K562 (cell line): ENCODE results near the gene TXNRD3. TPM values are rescaled to one million over a fixed set of nuclear protein-coding genes. Genes with fewer than 3 reads are reported as not detected.

Experiments
- RFX5 ChIP-seq: IDR thresholded peaks from 2 replicates; pipeline ENCODE4 v1.6.1; 2011; ENCODE audit warnings: low read depth, mild to moderate bottlenecking, improper control_type of control experiment, low read length
- polyA plus RNA-seq, 8 experiments: library from polyadenylated mRNA; depleted of rRNA in 4 of 8; stranded (reverse) in 5 of 8; unstranded in 3 of 8; fragments of >200 nt; fragmentation: Nextera tagmentation in 2 of 8; fragmentation: Illumina TruSeq in 1 of 8; extraction: Ambion mirVana in 2 of 8; extraction: Trizol in 1 of 8; gene quantifications; 2 replicates each; pipeline versions ENCODE4 v1.2.1 to v1.2.3, GENCODE V29; 2011 to 2014; ENCODE audit warnings: inconsistent platforms in 1 of 8, missing spikeins in 1 of 8
- small RNA-seq: library from RNA; depleted of rRNA; stranded (forward); fragments of <200 nt; gene quantifications from one replicate; pipeline ENCODE3, GENCODE V24; 2014
- total RNA-seq, 7 experiments: library from RNA; depleted of rRNA in 6 of 7; stranded (reverse); fragments of >200 nt in 6 of 7; fragmentation: Illumina TruSeq in 2 of 7; extraction: Trizol in 2 of 7; gene quantifications; 2 replicates each; pipeline versions ENCODE4 v1.2.1 to v1.2.3, GENCODE V29; 2011 to 2021; ENCODE audit warnings: low replicate concordance in 1 of 7
- TF ChIP-seq, protein P1 (sequence below), 2 experiments: fragments of 450-650 bp; formaldehyde crosslinking in 1 of 2; IDR thresholded peaks; 2 replicates each; pipeline versions ENCODE4 v1.4.0 to v1.6.1; 2014 to 2020; ENCODE audit warnings: mild to moderate bottlenecking in 2 of 2, borderline replicate concordance in 1 of 2, low read depth in 1 of 2

TXNRD3 gene
- total and polyA plus RNA-seq, 9 of the 15 experiments (the other 6 are each of a cell fraction or from before 2014, with no cell fraction given): 0.96 to 2.3 (median 1.7) TPM

DNA sequence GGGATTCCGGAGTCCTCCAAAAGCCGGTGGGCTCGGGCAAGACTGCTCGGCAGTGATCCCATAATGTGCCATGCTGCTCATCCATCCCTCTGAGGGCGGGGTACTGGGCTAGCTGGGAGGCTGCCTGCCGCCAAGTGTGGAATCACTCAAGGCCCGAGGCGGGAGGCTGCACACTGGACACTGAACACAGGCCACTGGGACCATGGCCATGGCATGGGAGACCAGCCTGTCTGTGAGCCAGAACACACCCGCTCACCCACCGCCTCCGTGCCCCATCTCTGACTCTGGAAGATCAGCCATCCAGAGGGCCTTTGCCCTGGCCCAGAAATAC lies 97.5 kb downstream of the TXNRD3 start (continued):
- TF ChIP-seq, protein P1, sequence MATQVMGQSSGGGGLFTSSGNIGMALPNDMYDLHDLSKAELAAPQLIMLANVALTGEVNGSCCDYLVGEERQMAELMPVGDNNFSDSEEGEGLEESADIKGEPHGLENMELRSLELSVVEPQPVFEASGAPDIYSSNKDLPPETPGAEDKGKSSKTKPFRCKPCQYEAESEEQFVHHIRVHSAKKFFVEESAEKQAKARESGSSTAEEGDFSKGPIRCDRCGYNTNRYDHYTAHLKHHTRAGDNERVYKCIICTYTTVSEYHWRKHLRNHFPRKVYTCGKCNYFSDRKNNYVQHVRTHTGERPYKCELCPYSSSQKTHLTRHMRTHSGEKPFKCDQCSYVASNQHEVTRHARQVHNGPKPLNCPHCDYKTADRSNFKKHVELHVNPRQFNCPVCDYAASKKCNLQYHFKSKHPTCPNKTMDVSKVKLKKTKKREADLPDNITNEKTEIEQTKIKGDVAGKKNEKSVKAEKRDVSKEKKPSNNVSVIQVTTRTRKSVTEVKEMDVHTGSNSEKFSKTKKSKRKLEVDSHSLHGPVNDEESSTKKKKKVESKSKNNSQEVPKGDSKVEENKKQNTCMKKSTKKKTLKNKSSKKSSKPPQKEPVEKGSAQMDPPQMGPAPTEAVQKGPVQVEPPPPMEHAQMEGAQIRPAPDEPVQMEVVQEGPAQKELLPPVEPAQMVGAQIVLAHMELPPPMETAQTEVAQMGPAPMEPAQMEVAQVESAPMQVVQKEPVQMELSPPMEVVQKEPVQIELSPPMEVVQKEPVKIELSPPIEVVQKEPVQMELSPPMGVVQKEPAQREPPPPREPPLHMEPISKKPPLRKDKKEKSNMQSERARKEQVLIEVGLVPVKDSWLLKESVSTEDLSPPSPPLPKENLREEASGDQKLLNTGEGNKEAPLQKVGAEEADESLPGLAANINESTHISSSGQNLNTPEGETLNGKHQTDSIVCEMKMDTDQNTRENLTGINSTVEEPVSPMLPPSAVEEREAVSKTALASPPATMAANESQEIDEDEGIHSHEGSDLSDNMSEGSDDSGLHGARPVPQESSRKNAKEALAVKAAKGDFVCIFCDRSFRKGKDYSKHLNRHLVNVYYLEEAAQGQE (IDR thresholded peaks at IDR 0.05; ENCODE audit: borderline replicate concordance): no peak
- TF ChIP-seq, protein P1 (CRISPR knock-in tag; IDR thresholded peaks at IDR 0.05; ENCODE audit: low read depth): no peak
- no peak for TF ChIP-seq RFX5

Small RNA genes lying within 50 kb of the gene (small RNA-seq; reads per million reads assigned to genes)
- 0.26 reads per million for gene RNA5SP138

Other genes starting within 250 kb of the TXNRD3 start
- 9.8 and 12.2 TPM in 2 replicates for gene ZXDC, start 179.2 kb downstream of the TXNRD3 start, total RNA-seq (2014; rRNA removed)
- 5.9 and 6.1 TPM in 2 replicates for gene ZXDC, start 179.2 kb downstream of the TXNRD3 start, total RNA-seq (2014; rRNA removed; fragmentation: Illumina TruSeq; extraction: Trizol)
- gene ZXDC, start 179.2 kb downstream of the TXNRD3 start, total RNA-seq (2015; rRNA removed; fragmentation: Illumina TruSeq; extraction: Trizol): 7.0 and 7.6 TPM in 2 replicates
- gene ZXDC, start 179.2 kb downstream of the TXNRD3 start, total RNA-seq (2021): 12.8 and 13.4 TPM in 2 replicates
- 6.9 and 9.5 TPM in 2 replicates for gene ZXDC, start 179.2 kb downstream of the TXNRD3 start, polyA plus RNA-seq (2011; rRNA removed)
- gene ZXDC, start 179.2 kb downstream of the TXNRD3 start, polyA plus RNA-seq (2014; fragmentation: Illumina TruSeq; extraction: Trizol): 7.5 and 8.6 TPM in 2 replicates
- gene ZXDC, start 179.2 kb downstream of the TXNRD3 start, polyA plus RNA-seq (2014; fragmentation: Nextera tagmentation; extraction: Ambion mirVana): under 1 TPM; 0.59 to 0.65 TPM
- gene ZXDC, start 179.2 kb downstream of the TXNRD3 start, polyA plus RNA-seq (2014; rRNA removed): 7.3 and 8.0 TPM in 2 replicates
- not detected in 2 replicates for gene UROC1, start 137.4 kb downstream of the TXNRD3 start, total RNA-seq (2014; rRNA removed)
- gene UROC1, start 137.4 kb downstream of the TXNRD3 start, total RNA-seq (2014; rRNA removed; fragmentation: Illumina TruSeq; extraction: Trizol): not detected in 2 replicates
- gene UROC1, start 137.4 kb downstream of the TXNRD3 start, total RNA-seq (2015; rRNA removed; fragmentation: Illumina TruSeq; extraction: Trizol): not detected in 2 replicates
- 0.07 TPM in 1 of 2 replicates, not detected in the other for gene UROC1, start 137.4 kb downstream of the TXNRD3 start, total RNA-seq (2021)
- gene UROC1, start 137.4 kb downstream of the TXNRD3 start, polyA plus RNA-seq (2011; rRNA removed): not detected in 2 replicates
- not detected in 2 replicates for gene UROC1, start 137.4 kb downstream of the TXNRD3 start, polyA plus RNA-seq (2014; fragmentation: Illumina TruSeq; extraction: Trizol)
- gene UROC1, start 137.4 kb downstream of the TXNRD3 start, polyA plus RNA-seq (2014; fragmentation: Nextera tagmentation; extraction: Ambion mirVana): not detected
- not detected in 2 replicates for gene UROC1, start 137.4 kb downstream of the TXNRD3 start, polyA plus RNA-seq (2014; rRNA removed)
- not detected in 2 replicates for gene CHST13, start 131.0 kb downstream of the TXNRD3 start, total RNA-seq (2014; rRNA removed)
- gene CHST13, start 131.0 kb downstream of the TXNRD3 start, total RNA-seq (2014; rRNA removed; fragmentation: Illumina TruSeq; extraction: Trizol): not detected in 2 replicates
- not detected in 2 replicates for gene CHST13, start 131.0 kb downstream of the TXNRD3 start, total RNA-seq (2015; rRNA removed; fragmentation: Illumina TruSeq; extraction: Trizol)
- gene CHST13, start 131.0 kb downstream of the TXNRD3 start, total RNA-seq (2021): not detected in 2 replicates
- not detected in 2 replicates for gene CHST13, start 131.0 kb downstream of the TXNRD3 start, polyA plus RNA-seq (2011; rRNA removed)
- not detected in 2 replicates for gene CHST13, start 131.0 kb downstream of the TXNRD3 start, polyA plus RNA-seq (2014; fragmentation: Illumina TruSeq; extraction: Trizol)
- not detected for gene CHST13, start 131.0 kb downstream of the TXNRD3 start, polyA plus RNA-seq (2014; fragmentation: Nextera tagmentation; extraction: Ambion mirVana)
- gene CHST13, start 131.0 kb downstream of the TXNRD3 start, polyA plus RNA-seq (2014; rRNA removed): not detected in 2 replicates
- not detected in 2 replicates for gene C3orf22, start 96.2 kb downstream of the TXNRD3 start, total RNA-seq (2014; rRNA removed)
- gene C3orf22, start 96.2 kb downstream of the TXNRD3 start, total RNA-seq (2014; rRNA removed; fragmentation: Illumina TruSeq; extraction: Trizol): not detected in 2 replicates
- gene C3orf22, start 96.2 kb downstream of the TXNRD3 start, total RNA-seq (2015; rRNA removed; fragmentation: Illumina TruSeq; extraction: Trizol): not detected in 2 replicates
- not detected in 2 replicates for gene C3orf22, start 96.2 kb downstream of the TXNRD3 start, total RNA-seq (2021)
- gene C3orf22, start 96.2 kb downstream of the TXNRD3 start, polyA plus RNA-seq (2011; rRNA removed): not detected in 2 replicates
- not detected in 2 replicates for gene C3orf22, start 96.2 kb downstream of the TXNRD3 start, polyA plus RNA-seq (2014; fragmentation: Illumina TruSeq; extraction: Trizol)
- gene C3orf22, start 96.2 kb downstream of the TXNRD3 start, polyA plus RNA-seq (2014; fragmentation: Nextera tagmentation; extraction: Ambion mirVana): not detected
- gene C3orf22, start 96.2 kb downstream of the TXNRD3 start, polyA plus RNA-seq (2014; rRNA removed): not detected in 2 replicates
- 13.8 and 18.9 TPM in 2 replicates for gene CHCHD6, start 49.1 kb upstream of the TXNRD3 start, total RNA-seq (2014; rRNA removed)
- gene CHCHD6, start 49.1 kb upstream of the TXNRD3 start, total RNA-seq (2014; rRNA removed; fragmentation: Illumina TruSeq; extraction: Trizol): 3.9 and 5.0 TPM in 2 replicates
- 9.6 and 10.9 TPM in 2 replicates for gene CHCHD6, start 49.1 kb upstream of the TXNRD3 start, total RNA-seq (2015; rRNA removed; fragmentation: Illumina TruSeq; extraction: Trizol)
- gene CHCHD6, start 49.1 kb upstream of the TXNRD3 start, total RNA-seq (2021): 16.5 and 18.6 TPM in 2 replicates
- 15.2 and 21.4 TPM in 2 replicates for gene CHCHD6, start 49.1 kb upstream of the TXNRD3 start, polyA plus RNA-seq (2011; rRNA removed)
- gene CHCHD6, start 49.1 kb upstream of the TXNRD3 start, polyA plus RNA-seq (2014; fragmentation: Illumina TruSeq; extraction: Trizol): 7.6 and 10.4 TPM in 2 replicates
- 1 to 10 TPM; 4.6 to 5.7 TPM for gene CHCHD6, start 49.1 kb upstream of the TXNRD3 start, polyA plus RNA-seq (2014; fragmentation: Nextera tagmentation; extraction: Ambion mirVana)
- gene CHCHD6, start 49.1 kb upstream of the TXNRD3 start, polyA plus RNA-seq (2014; rRNA removed): 18.6 and 28.4 TPM in 2 replicates